NCI-H1105 (cell line): ENCODE data around the gene COL8A2.
A peak's percentile ranks its signal among the peaks of the same experiment; 100 is the strongest.

Experiments used
- DNase-seq: peaks from one replicate; lab custom pipeline; 2025; lab: John Stamatoyannopoulos, UW

The COL8A2 gene

DNA sequence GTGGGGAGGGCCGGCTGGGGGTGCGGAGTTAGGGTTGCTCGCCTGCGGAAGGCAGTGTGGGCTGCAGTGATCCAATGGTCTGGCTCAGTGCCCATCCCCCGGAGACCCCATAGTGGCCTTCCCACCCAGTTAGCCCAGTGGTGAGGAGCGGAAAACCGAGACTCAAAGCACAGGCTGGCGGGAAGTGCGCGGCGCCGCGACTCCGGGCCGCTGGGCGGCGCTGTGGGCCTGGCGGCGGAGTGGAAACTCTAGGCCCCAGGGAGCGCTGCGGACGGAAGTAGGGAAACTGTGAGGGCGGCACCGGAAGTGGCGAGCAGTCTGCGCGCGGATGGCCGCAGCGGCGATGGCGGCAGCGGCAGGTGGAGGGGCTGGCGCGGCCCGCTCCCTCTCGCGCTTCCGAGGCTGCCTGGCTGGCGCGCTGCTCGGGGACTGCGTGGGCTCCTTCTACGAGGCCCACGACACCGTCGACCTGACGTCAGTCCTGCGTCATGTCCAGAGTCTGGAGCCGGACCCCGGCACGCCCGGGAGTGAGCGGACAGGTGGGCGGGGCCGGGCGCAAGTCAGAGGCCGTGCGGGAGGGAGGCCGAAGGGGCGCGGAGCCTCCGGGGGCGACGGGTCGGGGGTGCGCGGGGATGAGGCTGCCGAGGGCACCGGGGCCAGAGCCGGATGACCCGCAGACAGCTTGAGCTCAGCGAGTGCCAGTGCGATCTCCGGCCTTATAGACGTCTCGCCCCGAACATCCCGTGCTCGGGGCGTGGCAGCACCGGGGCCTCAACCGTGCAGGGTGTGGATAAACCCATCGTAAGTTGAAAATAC, 36.2 kb downstream of the COL8A2 start, which contains the start of gene ADPRS:
TSS of gene ADPRS (plus strand) at position 316 of the 816 bp plus-strand sequence. CDS start at position 329, 13 bp downstream.
- peak; percentile 81 for DNase-seq

DNA sequence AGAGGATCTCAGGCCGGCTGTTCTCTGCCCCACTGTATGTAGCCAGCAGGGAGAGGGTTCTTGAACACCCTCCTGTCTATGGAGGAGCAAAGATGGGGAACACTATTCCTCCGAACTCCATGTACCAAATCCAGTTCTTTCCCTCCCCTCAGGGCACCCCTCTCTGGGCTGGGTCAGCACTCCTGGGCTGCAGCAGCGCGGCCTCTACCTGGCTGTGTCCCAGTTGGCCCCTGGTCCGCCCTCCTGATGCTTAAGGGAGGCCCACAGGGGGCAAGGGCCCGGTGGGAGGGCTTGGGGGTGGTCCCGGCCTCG, 36.8 kb downstream of the COL8A2 start:
- DNase-seq = no peak

- no peak for DNase-seq
These were observed 37.5 kb downstream of the COL8A2 start for GRCh38 chr1:36087233-36088123.

- no peak for DNase-seq
These were observed 38.3 kb downstream of the COL8A2 start for GRCh38 chr1:36086529-36087232.

GRCh38 chr1:36085686-36086526, 39.1 kb downstream of the COL8A2 start:
- no peak for DNase-seq

- DNase-seq = no peak
These were observed 39.9 kb downstream of the COL8A2 start for GRCh38 chr1:36085126-36085525.

GRCh38 chr1:36084497-36085115, 40.4 kb downstream of the COL8A2 start:
- DNase-seq = no peak

GRCh38 chr1:36083635-36084496, 41.2 kb downstream of the COL8A2 start, which contains the start of gene TEKT2:
Gene TEKT2 (plus strand): TSS chr1:36084094. CDS start chr1:36084922, 828 bp downstream.
- peak; percentile 93 for DNase-seq

DNA sequence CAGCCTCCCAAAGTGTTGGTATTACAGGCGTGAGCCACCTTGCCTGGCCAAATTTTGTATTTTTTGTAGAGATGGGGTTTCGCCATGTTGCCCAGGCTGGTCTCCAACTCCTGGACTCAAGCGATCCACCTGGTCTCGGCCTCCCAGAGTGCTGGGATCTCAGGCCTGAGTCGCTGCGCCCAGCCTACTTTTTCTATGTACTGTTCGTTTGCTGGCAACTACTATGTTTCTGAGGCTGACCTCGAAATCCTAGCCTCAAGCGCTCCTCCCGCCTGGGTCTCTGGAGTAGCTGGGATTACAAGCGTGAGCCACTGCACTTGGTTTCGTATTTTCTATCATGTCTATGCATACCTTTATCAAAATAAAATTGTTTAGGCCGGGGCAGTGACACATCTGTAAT, 41.8 kb downstream of the COL8A2 start:
- no peak for DNase-seq

DNA sequence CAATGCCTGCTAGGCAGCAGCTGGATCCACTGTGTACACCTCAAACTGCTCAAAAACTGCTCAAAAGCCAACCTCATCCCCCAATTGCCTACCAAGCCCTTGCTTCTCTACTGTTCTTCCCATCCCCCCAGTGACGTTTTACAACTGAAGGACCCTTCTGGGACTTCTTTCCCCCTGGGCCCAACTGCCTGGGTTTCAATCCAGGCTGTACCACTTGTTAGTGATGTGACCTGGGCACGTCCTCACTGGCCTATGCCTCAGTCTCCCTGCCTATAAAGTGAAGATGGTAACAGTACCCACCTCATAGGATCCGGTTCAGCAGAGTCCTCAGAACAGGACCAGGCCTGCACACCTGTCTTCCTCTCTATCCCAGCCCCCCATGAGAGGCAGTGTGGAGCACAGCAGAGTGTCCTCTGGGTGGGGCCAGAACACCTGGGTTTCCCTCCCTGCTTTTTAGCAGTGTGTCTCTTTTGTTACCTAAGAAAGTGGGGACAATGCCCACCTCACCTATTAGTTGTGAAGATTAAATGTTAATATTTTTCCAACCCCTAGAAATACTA, 43.0 kb downstream of the COL8A2 start:
- no peak for DNase-seq

- no peak for DNase-seq
These were observed 44.2 kb downstream of the COL8A2 start for GRCh38 chr1:36080801-36081200.

GRCh38 chr1:36080236-36080635, 44.8 kb downstream of the COL8A2 start:
- no peak for DNase-seq

DNA sequence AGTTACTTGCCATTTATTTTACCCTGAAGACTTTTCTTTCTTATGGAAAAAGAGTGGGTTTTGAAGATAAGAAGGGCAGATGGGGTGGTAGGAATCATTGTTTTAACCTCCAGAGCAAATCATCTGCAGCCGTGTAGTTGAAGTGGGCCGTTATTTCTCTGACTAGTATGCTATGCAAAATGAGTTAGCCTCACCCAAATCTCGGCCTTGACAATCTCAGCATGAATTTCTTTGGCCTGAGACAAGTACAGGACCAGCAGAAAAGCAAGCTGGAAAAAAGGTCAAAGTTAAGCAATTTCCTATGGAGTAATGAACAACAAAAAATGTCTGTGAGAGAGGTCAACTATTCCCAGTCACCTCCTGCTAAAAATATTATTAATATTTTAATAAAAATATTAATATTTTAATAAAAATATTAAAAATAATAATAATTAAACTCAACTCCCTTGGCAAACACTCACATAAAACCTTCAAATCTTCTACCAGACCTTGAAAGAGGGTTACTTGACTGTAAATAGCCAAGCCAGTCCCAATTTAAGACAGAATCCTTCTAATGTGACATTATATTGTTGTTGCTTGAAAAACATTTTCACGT, 47.9 kb downstream of the COL8A2 start:
- DNase-seq = no peak

- no peak for DNase-seq
These were observed 54.7 kb downstream of the COL8A2 start for GRCh38 chr1:36070349-36070748.

DNA sequence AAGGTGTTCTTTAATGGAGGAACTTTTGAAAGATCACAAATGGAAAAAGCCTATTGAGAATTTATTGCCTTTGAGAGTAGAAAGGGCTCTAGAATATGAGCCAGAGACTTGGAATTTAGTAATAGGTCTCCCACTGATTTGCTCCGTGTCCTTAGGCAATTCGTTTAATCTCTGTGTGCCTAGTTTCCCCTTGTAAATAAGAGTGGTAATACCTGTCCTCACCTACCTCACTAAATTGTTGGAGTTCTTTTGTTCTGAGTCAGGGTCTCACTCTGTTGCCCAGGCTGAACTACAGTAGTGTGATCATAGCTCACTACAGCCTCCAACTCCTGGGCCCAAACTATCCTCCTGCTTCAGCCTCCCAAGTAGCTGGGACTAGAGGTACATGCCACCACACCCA, 56.2 kb downstream of the COL8A2 start:
- DNase-seq = no peak

DNA sequence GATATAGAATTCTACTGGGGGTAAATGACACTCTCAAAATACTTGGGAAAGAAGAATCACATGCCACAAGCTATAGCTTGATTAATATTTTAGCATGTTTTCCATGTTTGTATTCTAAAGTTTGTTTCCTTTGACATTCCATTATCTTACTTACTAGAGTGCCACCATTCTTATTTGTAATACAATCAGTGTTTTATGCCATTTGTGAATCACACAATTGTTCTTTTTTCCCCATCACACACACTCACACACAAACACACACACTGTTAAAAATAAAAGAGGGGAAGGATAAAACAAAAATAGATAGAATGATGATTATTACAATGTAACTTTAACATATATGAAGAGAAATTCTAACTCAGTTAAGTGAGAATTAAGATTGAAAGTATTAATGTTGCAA, 57.2 kb downstream of the COL8A2 start:
- DNase-seq = no peak

- DNase-seq = no peak
These were observed 62.7 kb downstream of the COL8A2 start for GRCh38 chr1:36062315-36062714.

- DNase-seq = no peak
These were observed 69.3 kb downstream of the COL8A2 start for GRCh38 chr1:36055706-36056105.

DNA sequence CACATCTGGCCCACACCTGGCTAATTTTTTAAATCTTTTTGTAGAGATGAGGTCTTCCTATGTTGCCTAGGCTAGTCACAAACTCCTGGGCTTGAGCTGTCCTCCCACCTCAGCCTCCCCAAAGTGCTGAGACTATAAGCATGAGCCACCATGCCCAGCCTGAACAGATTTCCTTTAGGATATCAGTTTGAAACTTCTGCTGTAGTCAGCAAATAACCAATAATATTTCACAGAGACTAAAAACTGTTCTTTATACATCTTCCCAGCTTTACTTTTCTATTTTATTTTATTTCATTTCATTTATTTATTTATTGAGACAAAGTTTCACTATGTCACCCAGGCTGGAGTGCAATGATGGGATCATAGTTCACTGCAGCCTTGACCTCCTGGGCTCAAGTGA, 71.0 kb downstream of the COL8A2 start:
- no peak for DNase-seq
